RWPE1 (cell line): ENCODE data around the gene SH3PXD2A.

Experiments
- CTCF ChIA-PET: fragments of 350-600 bp; sonication (Branson Sonifier 250); formaldehyde crosslinking; extraction: SDS; loops from one replicate; lab custom pipeline; 2021; lab: Yijun Ruan, JAX
- POLR2A ChIA-PET: fragments of 400-600 bp; formaldehyde crosslinking; extraction: SDS; loops from one replicate; lab custom pipeline; 2020; ENCODE audit warnings: antibody characterized with exemption; ENCODE audit not compliant: low non-redundant PET; lab: Yijun Ruan, JAX
- DNase-seq: peaks from one replicate; pipeline ENCODE4 v3.0.0; 2012; ENCODE audit warnings: low spot score
- H3K27ac ChIP-seq: fragments of 450-650 bp; 2 replicates; pipeline ENCODE4 v1.5.1; 2017
- CTCF ChIP-seq: fragments of 450-650 bp; conservative IDR thresholded peaks from 2 replicates; pipeline ENCODE4 v1.5.1; 2017; ENCODE audit warnings: low read depth, mild to moderate bottlenecking

The SH3PXD2A gene

DNA sequence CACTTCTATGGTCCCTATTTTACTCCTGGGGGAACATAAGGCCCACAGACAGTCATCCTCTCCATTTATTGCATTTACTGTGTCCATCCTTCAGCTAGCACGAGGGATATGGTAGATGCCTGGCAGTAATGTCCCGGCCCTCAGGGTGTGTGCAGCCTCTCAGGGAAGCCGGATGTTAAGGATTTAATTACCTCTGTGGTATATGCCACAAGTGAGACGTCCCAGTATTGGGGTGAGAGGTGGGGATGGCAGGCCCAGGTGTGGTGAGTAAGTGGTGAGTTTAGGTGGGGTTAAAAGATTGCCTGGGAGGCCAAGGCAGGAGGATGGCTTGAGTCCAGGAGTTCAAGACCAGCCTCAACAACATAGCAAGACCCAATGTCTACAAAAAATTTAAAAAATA is 144.9 kb downstream of the SH3PXD2A start:
- DNase-seq: no peak
- ChIA-PET POLR2A (no interaction called here), CTCF (interaction anchor here (0.6 to 1.3 kb wide), 3 partner anchors 55 to 118 kb away, joined by 3 to 4 read pairs (median 3); no protein-coding TSS in a partner anchor)
- no peak for TF ChIP-seq CTCF
- H3K27ac ChIP-seq: peak overlapping the region; percentile 73

DNA sequence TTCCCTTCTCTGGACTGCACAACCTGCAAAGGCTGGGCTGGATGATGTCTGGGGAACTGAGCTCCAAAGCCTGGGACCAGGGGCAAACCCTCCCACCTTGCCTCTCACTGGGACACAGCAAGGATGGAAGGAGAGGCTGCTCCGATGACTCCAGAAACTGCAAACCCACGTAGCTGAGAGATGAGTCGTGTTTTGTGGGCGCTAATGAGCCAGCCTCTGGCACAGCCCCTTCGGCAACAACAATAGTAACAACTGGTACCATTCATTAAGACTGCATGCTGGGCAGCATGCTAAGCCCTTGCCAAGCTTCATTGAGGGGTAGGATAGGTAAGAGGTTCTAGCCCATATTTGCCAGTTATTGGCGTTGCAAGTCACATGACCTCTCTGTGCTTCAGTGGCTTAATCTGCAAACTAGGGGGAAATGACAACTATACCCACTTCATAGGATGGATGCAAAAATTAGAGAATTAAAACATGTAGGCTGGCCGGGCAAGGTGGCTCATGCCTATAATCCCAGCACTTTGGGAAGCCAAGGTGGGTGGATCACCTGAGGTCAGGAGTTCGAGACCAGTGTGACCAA is 145.9 kb downstream of the SH3PXD2A start:
- CTCF ChIA-PET: interaction anchor here (0.8 to 1.7 kb wide), 2 partner anchors 19 to 37 kb away, joined by 3 to 4 read pairs; no protein-coding TSS in a partner anchor
- H3K27ac ChIP-seq: peak overlapping the region; percentile 57
- TF ChIP-seq CTCF: no peak
- POLR2A ChIA-PET: no interaction called here
- DNase-seq: peak; percentile 80

DNA sequence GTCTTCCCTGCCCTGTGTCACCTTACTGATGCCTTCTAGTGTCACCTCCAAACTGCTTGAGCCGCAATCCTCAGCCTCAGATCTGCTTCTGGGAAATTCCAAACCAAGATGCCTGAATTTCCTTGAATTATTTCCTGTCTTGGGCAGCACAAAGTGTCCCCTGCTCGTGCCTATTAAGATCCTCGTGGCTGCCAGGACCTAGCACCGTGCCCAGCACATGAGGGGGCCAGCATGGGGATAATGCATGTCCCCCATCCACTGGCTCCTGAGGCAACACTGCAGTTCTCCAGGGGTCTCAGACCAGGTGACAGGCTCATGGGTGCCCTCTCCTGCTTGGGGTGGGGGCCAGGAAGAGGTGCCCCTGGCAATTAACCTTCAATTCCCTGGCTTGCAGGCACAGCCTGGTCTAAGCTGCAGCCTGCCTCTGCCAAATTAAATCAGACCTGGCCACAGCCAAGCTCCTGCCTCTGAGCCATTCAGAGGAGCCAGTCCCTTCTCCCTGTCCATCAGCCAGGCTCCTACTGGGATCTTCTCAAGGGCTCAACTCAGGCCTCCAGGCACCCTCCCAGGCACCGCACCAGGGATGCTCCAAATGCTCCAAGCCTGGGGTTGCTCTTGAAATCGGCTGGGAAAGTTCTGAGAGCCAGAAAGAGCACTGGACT is 146.6 kb downstream of the SH3PXD2A start:
- peak overlapping the region; percentile 57 for H3K27ac ChIP-seq
- ChIA-PET POLR2A (no interaction called here), CTCF (interaction anchor here (0.8 to 1.7 kb wide), 2 partner anchors 18 to 38 kb away, joined by 3 to 4 read pairs; no protein-coding TSS in a partner anchor)
- DNase-seq: no peak
- TF ChIP-seq CTCF: no peak

- peak overlapping the region; percentile 57 for H3K27ac ChIP-seq
- CTCF ChIA-PET: interaction anchor here (1.7 kb wide), 1 partner anchor 18 kb away, joined by 4 read pairs; no protein-coding TSS in a partner anchor
- DNase-seq: no peak
- TF ChIP-seq CTCF: no peak
- POLR2A ChIA-PET: interaction anchor here (0.5 kb wide), 1 partner anchor 109 kb away, joined by 4 read pairs; no protein-coding TSS in a partner anchor
Measured at GRCh38 chr10:103707956-103708626, 147.3 kb downstream of the SH3PXD2A start.

GRCh38 chr10:103706762-103707161 is 148.6 kb downstream of the SH3PXD2A start:
- no peak for TF ChIP-seq CTCF
- POLR2A ChIA-PET: no interaction called here
- CTCF ChIA-PET: no interaction called here
- H3K27ac ChIP-seq: peak overlapping the region; percentile 33; the same call in 1 of the 2 replicates
- DNase-seq: no peak

GRCh38 chr10:103706047-103706446 is 149.3 kb downstream of the SH3PXD2A start:
- no peak for TF ChIP-seq CTCF
- no peak for DNase-seq
- peak overlapping the region; percentile 33; the same call in 1 of the 2 replicates for H3K27ac ChIP-seq
- POLR2A ChIA-PET: no interaction called here
- CTCF ChIA-PET: interaction anchor here (0.6 to 1.1 kb wide), 2 partner anchors 9 to 75 kb away, joined by 3 read pairs; no protein-coding TSS in a partner anchor
